Right ventricle myocardium inferior (tissue), 1 donor: ENCODE measurements around the gene YOD1. TPM values are rescaled to one million over a fixed set of nuclear protein-coding genes. Genes with fewer than 3 reads are reported as not detected.

ENCODE experiments used
- ATAC-seq: fragments of 200-7000 bp; cut with Tn5 transposase; one replicate; pipeline ENCODE4 v1.9.1; 2020; ENCODE audit warnings: mild to moderate bottlenecking, moderate library complexity
- DNase-seq: peaks from one replicate; pipeline ENCODE4 v3.0.0; 2021; ENCODE audit errors: missing footprints
- intact Hi-C: fragments of 100-400 bp; cut with DNase I; formaldehyde crosslinking; loops from one replicate; pipeline ENCODE4 v1.11.0; 2022
- total RNA-seq: library from RNA; stranded (reverse); fragmentation: NEBNext Ultra II Directional; extraction: Animal tissue kit (Norgen Biotek cat#: 25700); gene quantifications from one replicate; pipeline ENCODE4 v1.2.1, GENCODE V29; 2021
- donor health status: DM: no; HTN: yes; CAD: no; lungs with severe emphysema.

The YOD1 gene
- total RNA-seq, 1 donor from 2014 or later, result 5.2 TPM

- ATAC-seq (no peak), DNase-seq (no peak)
- intact Hi-C loops, result no loop called here
Measured at GRCh38 chr1:207032528-207033017, 18.4 kb downstream of the YOD1 start, which contains the start of gene C1orf116. Gene C1orf116 (minus strand): TSS chr1:207032756. CDS start chr1:207027598, 5,158 bp downstream.

DNA sequence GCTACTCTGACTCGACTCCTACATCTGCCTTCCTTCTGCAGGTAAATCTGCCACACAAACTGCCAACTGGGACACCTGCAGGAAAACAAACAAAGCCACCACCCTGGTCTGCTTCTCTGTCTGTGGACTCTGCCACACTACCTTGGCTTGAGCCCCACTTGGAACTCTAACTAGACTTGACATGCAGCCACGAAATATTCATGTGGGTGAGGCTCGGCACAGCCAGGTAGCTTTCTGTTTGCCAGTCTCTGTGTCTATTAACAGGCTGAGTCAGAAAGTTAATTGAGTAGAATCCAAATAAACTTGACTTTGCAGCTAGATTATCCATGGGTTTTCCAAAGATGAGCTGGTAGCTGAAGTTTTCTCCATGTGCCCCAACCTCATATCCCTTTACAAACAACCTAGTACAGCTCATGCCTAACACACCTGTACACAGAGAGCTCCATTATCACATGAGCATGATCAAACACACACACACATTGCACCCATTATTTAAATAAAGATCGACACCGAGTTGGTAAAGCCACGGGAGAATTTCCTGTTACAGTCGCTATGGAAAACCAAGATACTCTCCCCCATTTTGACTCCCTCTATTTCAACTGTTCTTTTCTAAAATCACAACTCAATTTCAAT, 19.3 kb downstream of the YOD1 start:
- DNase-seq (no peak), ATAC-seq (peak; percentile 67)
- intact Hi-C loops, result no loop called here

- ATAC-seq, result no peak
- DNase-seq, result no peak
- intact Hi-C loops, result no loop called here
Measured at GRCh38 chr1:207031016-207031415, 20.0 kb downstream of the YOD1 start.

DNA sequence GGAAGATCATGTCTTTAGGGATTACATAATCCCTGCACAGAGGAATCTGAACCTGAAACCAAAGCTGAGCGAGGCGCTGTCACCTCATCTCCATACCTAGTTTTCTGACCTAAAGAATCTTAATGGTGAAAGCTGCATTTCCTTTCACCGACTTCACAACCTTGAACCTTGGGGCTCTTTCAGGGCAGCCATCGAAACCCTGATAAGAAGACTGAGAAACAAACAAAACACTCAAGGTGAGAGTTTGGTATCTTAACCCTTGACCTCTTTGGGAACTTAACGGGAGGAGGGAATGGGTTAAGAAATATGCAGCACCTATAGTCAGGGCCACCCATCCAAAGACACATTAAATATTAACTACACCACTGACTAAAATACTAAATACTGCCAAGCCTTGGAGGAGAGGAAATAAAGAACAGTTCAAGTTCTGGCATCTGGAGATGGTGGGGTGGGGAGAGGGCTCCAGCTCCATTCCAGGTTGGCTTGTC, 20.4 kb downstream of the YOD1 start:
- DNase-seq (no peak), ATAC-seq (no peak)
- intact Hi-C loops, result no loop called here

- intact Hi-C loops, result no loop called here
- DNase-seq, result no peak
- ATAC-seq, result no peak
Measured at GRCh38 chr1:207029701-207030521, 21.1 kb downstream of the YOD1 start.

DNA sequence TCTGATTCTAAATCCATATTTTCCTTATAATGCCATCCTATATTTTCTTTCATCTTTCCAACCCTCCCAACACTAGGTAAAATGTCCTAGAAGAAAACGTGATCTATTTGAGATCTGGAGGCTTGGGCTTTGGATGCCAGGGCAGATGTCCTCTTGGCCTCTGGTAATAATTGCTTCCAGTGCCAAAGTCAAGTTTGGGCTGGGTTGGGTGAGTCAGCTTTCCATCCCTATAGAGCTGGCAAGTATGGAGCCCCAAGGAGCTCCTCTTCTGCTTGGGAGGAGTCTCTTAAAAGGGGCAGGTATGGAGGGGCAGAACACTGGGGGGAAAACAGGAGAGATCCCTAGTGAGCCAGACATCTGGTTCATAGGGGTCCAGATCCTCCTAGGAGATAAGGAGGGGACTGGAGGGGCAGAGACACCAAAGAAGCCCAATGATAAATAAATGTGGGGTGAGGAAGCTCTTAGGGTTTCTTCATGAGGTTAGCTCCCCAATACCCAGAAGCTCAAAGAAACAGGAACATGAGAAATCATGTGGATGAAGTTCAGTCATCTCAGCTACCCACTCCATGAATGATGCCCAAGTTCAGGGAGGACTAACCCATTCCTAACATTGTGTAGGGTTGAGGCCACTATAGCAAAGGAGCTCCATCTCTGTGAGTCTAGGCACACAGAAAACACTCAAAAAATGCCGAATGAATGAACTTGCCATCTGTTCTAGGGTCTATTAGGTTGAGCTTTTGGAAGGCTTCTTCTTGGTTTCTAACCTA, 21.9 kb downstream of the YOD1 start:
- no peak for ATAC-seq
- intact Hi-C loops, result no loop called here
- DNase-seq, result no peak

DNA sequence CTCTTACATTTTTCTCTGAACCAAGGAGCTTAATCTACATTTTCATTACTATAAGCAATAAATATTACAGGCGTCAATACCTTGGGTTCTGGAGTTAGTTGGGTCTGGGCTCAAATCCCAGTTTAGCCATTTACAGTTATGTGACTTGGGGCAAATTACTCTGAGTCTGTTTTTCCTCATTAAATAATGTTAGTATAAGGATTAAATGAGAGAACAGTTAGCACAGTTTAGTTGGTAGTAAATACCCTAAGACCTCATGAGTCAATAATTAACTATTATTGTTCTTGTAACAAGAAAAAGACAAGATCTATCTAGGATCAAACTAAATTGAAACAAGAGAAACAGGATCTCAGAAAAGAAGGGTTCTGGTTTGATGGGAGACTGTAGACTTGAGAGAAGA, 23.1 kb downstream of the YOD1 start:
- DNase-seq (no peak), ATAC-seq (no peak)
- intact Hi-C loops, result no loop called here

DNA sequence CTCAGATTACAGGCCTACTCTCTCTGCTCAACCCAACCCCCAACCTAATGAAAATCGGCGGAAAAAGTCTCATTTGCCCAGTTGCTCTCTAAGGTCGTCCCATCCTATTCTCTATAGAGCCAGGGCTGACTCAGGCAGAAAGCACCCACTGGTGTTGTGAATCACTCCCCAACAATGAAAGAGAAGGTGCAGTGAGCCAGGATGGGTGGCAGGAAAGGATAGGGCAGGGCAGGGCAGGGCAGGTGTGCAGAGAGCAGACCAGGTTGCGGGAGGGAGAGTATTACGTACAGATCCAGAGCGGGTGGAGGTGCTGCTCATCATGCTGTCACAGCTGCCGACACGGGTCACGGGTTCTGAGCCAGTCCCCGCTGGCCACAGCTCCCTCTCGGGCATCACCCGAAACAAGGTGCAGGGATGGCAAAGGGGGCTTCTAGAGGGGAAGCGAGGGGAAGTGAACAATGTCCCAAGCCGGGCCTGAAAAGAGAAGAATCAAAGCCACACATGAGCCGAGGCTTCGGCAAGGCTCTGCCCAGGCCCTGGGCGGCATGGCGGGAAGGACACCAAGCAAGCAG, 23.7 kb downstream of the YOD1 start:
- ATAC-seq, result no peak
- no peak for DNase-seq
- intact Hi-C loops, result no loop called here

- no peak for ATAC-seq
- intact Hi-C loops, result no loop called here
Measured at GRCh38 chr1:207026104-207026534, 24.9 kb downstream of the YOD1 start.

GRCh38 chr1:207025146-207025880, 25.7 kb downstream of the YOD1 start:
- DNase-seq (no peak), ATAC-seq (peak; percentile 75)
- intact Hi-C loops, result no loop called here

More at GRCh38 chr1:207026104-207026534, 24.9 kb downstream of the YOD1 start:
- DNase-seq, result no peak

GRCh38 chr1:207024202-207025145, 26.5 kb downstream of the YOD1 start:
- ATAC-seq (peak; percentile 29), DNase-seq (no peak)

GRCh38 chr1:207022996-207023679, 27.9 kb downstream of the YOD1 start:
- no peak for DNase-seq
- intact Hi-C loops, result no loop called here
- peak; percentile 30 for ATAC-seq

More at GRCh38 chr1:207024202-207025145, 26.5 kb downstream of the YOD1 start:
- intact Hi-C loops, result no loop called here

GRCh38 chr1:207021876-207022596, 29.0 kb downstream of the YOD1 start:
- DNase-seq (no peak), ATAC-seq (no peak)
- intact Hi-C loops, result no loop called here

- DNase-seq (no peak), ATAC-seq (no peak)
- intact Hi-C loops, result no loop called here
Measured at GRCh38 chr1:207021139-207021861, 29.7 kb downstream of the YOD1 start.

- intact Hi-C loops, result no loop called here
- ATAC-seq, result no peak
- DNase-seq, result no peak
Measured at GRCh38 chr1:207020709-207021107, 30.3 kb downstream of the YOD1 start.
